Measurements from ENCODE around the gene C19orf81. TPM values are rescaled to one million over a fixed set of nuclear protein-coding genes. Genes with fewer than 3 reads are reported as not detected.

The C19orf81 gene
- total and polyA plus RNA-seq, 2 of the 4 experiments (the other 2 are of a cell fraction) = 0.31 TPM; not detected in 1

DNA sequence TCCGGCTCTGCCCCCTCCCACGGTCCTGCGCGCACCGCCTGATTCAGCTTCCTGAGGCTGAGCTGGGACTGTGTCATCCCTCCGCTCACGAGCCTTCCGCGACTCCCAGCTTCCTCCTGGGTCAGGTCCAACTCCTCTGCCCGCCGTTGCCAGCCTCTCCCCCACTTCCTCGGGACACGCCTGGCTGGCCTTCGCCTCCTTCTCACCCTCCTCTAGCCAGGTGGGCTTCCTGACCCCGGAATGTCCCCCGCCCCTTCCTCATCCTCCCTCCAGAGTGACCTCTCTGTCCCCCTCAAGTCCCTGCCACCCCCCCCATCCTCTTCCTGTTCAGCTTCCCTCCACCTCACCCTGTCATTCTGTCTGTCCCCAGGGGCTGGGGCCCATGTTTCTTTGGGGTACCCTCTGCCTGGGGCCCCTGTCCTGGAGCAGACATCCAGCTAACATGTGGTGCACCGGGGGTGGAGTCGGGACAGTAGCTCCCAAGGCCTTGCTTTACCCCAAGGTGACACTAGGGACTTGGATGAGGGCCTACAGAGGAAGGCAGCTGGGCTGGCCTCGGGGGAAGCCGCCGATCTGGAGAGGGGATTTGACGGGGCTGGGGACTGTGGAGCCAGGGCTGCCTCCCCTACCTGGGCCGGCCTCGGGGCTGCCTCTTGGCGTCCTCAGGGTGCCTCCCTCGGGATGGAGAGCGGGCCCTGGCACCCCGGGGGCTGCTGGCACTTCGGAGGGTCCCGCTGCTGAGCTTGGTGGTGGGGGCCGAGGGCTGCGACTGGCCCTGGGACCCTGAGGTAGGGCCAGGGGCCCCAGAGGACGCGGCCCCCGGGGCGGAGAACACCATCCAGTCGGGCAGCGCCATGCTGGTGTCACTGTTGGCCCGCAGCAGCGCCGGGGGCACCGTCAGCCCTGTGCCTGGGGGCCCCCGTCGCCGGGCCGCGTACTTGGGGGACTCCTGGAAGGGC lies 53.9 kb downstream of the C19orf81 start:
- H4K8ac ChIP-seq (ENCODE audit: low read depth in 2 of 2, low read length in 2 of 2) = peak overlapping the region; percentile 53 to 68; a peak in 1 of 4 replicates
- no peak overlapping the region for H2BK20ac ChIP-seq (ENCODE audit: low read depth, low read length)
- H3K9me3 ChIP-seq (ENCODE audit: control insufficient read depth, insufficient read depth, low read length) = no peaks in the 10 kb centered on the region
- no peak overlapping the region for H3K18ac ChIP-seq (ENCODE audit: low read depth, low read length)
- no peak overlapping the region for H2AK9ac ChIP-seq (replicated peaks; ENCODE audit: low read depth, low read length, poor library complexity)
- in situ Hi-C loops (cut with MboI; ENCODE audit: low sequenced_read_pairs) (loop anchor here (10.0 kb wide), 1 partner anchor 338 kb away; the partner anchor contains the start of gene NAPSA), intact Hi-C loops (cut with micrococcal nuclease) (no loop called here), dilution Hi-C loops (cut with HindIII; ENCODE audit: low sequenced_read_pairs, unreplicated experiment) (no loop called here)
- no peaks in the 10 kb centered on the region for H3K36me3 ChIP-seq (ENCODE audit: control insufficient read depth, insufficient read depth, low read length)
- ATAC-seq (ENCODE audit: low read depth) = peak; percentile 30; the same call in 1 of the 2 replicates
- peak; percentile 50 for DNase-seq
- no peak overlapping the region for H3K23ac ChIP-seq (ENCODE audit: low read depth, low read length)
- TF ChIP-seq CHD1 (IDR thresholded peaks at IDR 0.05; ENCODE audit: low read depth, low read length) (no peak), MAZ (IDR thresholded peaks at IDR 0.05; ENCODE audit: borderline replicate concordance, low read depth, low read length) (peak; percentile 9; the same call in 1 of the 2 replicates), BHLHE40 (IDR thresholded peaks at IDR 0.05; ENCODE audit: low read depth, low read length) (peak; percentile 77)
- TF ChIP-seq, protein P1, sequence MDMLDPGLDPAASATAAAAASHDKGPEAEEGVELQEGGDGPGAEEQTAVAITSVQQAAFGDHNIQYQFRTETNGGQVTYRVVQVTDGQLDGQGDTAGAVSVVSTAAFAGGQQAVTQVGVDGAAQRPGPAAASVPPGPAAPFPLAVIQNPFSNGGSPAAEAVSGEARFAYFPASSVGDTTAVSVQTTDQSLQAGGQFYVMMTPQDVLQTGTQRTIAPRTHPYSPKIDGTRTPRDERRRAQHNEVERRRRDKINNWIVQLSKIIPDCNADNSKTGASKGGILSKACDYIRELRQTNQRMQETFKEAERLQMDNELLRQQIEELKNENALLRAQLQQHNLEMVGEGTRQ (IDR thresholded peaks at IDR 0.05; ENCODE audit: low read depth, low read length) = no peak
- 0 out of 2 replicates have a peak, but pooled peaks cover 3% of the 10 kb centered on the region for H3K9me1 ChIP-seq (ENCODE audit: insufficient read depth, low read length)
- H4K91ac ChIP-seq (ENCODE audit: insufficient read depth, low read depth, low read length) = no peak overlapping the region
- ChIA-PET CTCF (interaction anchor here (0.6 to 1.2 kb wide), 3 partner anchors 22 to 81 kb away, joined by 3 to 6 read pairs (median 3); no protein-coding TSS in a partner anchor), POLR2A (ENCODE audit: unreplicated experiment) (no interaction called here)
- H3K27me3 ChIP-seq (ENCODE audit: control insufficient read depth, insufficient read depth, low read length) = peaks cover 4% of the 10 kb centered on the region; the same call in 1 of the 2 replicates
- no peak overlapping the region for H3K4ac ChIP-seq (ENCODE audit: low read depth, low read length)
- H3K56ac ChIP-seq (ENCODE audit: extremely low read depth, insufficient read depth, low read length) = no peak overlapping the region
- H3K27ac ChIP-seq (ENCODE audit: insufficient read depth, low read length) = no peak overlapping the region; the same call in 1 of the 2 replicates
- H2AFZ ChIP-seq (replicated peaks; ENCODE audit: low read length, poor library complexity) = peak overlapping the region; percentile 85
- no peak overlapping the region for H2AK5ac ChIP-seq (ENCODE audit: low read depth, low read length)
- H3K4me1 ChIP-seq (ENCODE audit: control insufficient read depth, insufficient read depth, low read length) = peaks cover 1% of the 10 kb centered on the region; the same call in 1 of the 2 replicates
- 0 out of 2 replicates have a peak overlapping the region, but pooled peaks have one; percentile 23 for H2BK120ac ChIP-seq (ENCODE audit: low read depth, low read length)
- no peak overlapping the region for H4K5ac ChIP-seq (ENCODE audit: low read depth, low read length)
- WGBS, 2 experiments (ENCODE audit: extremely low coverage in 2 of 2, insufficient read length in 1 of 2) = 67% methylated on average over 26 of the region's 47 CpGs; no CpG with 5 or more reads in 1 of the 2 experiments
- no peak overlapping the region for H3K14ac ChIP-seq (replicated peaks; ENCODE audit: low read depth, low read length)
- no peaks in the 10 kb centered on the region for H4K20me1 ChIP-seq (ENCODE audit: insufficient read depth, low read length)
- H3K79me1 ChIP-seq (ENCODE audit: low read depth in 1 of 2, low read length in 2 of 2) = no peaks in the 10 kb centered on the region
- no peak overlapping the region for H3K4me2 ChIP-seq (ENCODE audit: low read depth, low read length)
- no peak overlapping the region for H3K4me3 ChIP-seq (ENCODE audit: insufficient read depth, low read depth, low read length)
- peak overlapping the region; percentile 38 for H2BK5ac ChIP-seq (ENCODE audit: low read depth, low read length, poor library complexity, severe bottlenecking)
- H2BK15ac ChIP-seq (ENCODE audit: low read depth, low read length) = no peak overlapping the region
- H3K9ac ChIP-seq (ENCODE audit: low read depth, low read length) = no peak overlapping the region
- no TSS peak for BruUV-seq (replicated peaks)
